GM21367 (cell line): ENCODE data around the gene SDK2.

Experiments used
- ATAC-seq: cut with Tn5 transposase; IDR thresholded peaks from one replicate; pipeline ENCODE4 v1.9.1; 2021; ENCODE audit not compliant: unreplicated experiment

SDK2 gene

GRCh38 chr17:73560661-73561060 lies 83.6 kb downstream of the SDK2 start:
- no peak for ATAC-seq

GRCh38 chr17:73559532-73559931 lies 84.7 kb downstream of the SDK2 start:
- ATAC-seq, result no peak

- no peak for ATAC-seq
Observed at GRCh38 chr17:73555199-73555960, 88.9 kb downstream of the SDK2 start.

GRCh38 chr17:73554498-73554897 lies 89.7 kb downstream of the SDK2 start:
- ATAC-seq, result no peak

GRCh38 chr17:73553311-73553710 lies 90.9 kb downstream of the SDK2 start:
- no peak for ATAC-seq

GRCh38 chr17:73552300-73553048 lies 91.8 kb downstream of the SDK2 start:
- ATAC-seq, result no peak

GRCh38 chr17:73551759-73552158 lies 92.5 kb downstream of the SDK2 start:
- no peak for ATAC-seq

GRCh38 chr17:73551144-73551543 lies 93.1 kb downstream of the SDK2 start:
- ATAC-seq, result no peak

GRCh38 chr17:73550556-73550955 lies 93.7 kb downstream of the SDK2 start:
- no peak for ATAC-seq

GRCh38 chr17:73549841-73550430 lies 94.3 kb downstream of the SDK2 start:
- no peak for ATAC-seq

- ATAC-seq, result no peak
Observed at GRCh38 chr17:73548620-73549311, 95.5 kb downstream of the SDK2 start.

- no peak for ATAC-seq
Observed at GRCh38 chr17:73547790-73548189, 96.5 kb downstream of the SDK2 start.

- no peak for ATAC-seq
Observed at GRCh38 chr17:73546770-73547536, 97.3 kb downstream of the SDK2 start.

- no peak for ATAC-seq
Observed at GRCh38 chr17:73546114-73546513, 98.1 kb downstream of the SDK2 start.

- no peak for ATAC-seq
Observed at GRCh38 chr17:73545109-73546032, 98.9 kb downstream of the SDK2 start.

GRCh38 chr17:73544333-73544732 lies 99.9 kb downstream of the SDK2 start:
- ATAC-seq, result no peak

- no peak for ATAC-seq
Observed at GRCh38 chr17:73542323-73542722, 101.9 kb downstream of the SDK2 start.

- no peak for ATAC-seq
Observed at GRCh38 chr17:73541561-73541981, 102.7 kb downstream of the SDK2 start.

GRCh38 chr17:73541111-73541510 lies 103.1 kb downstream of the SDK2 start:
- no peak for ATAC-seq

- no peak for ATAC-seq
Observed at GRCh38 chr17:73539166-73539565, 105.1 kb downstream of the SDK2 start.
